Naive thymus-derived CD8-positive, alpha-beta T cell (primary cell): ENCODE results near the gene ATXN2. TPM values are rescaled to one million over a fixed set of nuclear protein-coding genes. Genes with fewer than 3 reads are reported as not detected.
A peak's percentile ranks its signal among the peaks of the same experiment; 100 is the strongest.

Experiments used
- ATAC-seq, 2 donors: fragments of 150-1000 bp; cut with Tn5 transposase in 1 of 2; sonication (Bioruptor Pico), chemical (Tn5 transposase) in 1 of 2; 1 replicate in 1 of 2; 2 replicates in 1 of 2; pipeline ENCODE4 v1.10.0; 2021; ENCODE audit warnings: mild to moderate bottlenecking in 2 of 2, moderate library complexity in 2 of 2
- POLR2A ChIA-PET: fragments of 350-600 bp; sonication (Branson Sonifier 250); formaldehyde crosslinking; loops from one replicate; lab custom pipeline; 2021; ENCODE audit warnings: antibody characterized with exemption; lab: Charles Lee
- DNase-seq, 10 donors: peaks; one replicate each; pipeline versions ENCODE4 v3.0.0 to v3.0.0-alpha.2; 2020 to 2022
- H3K27ac Mint-ChIP-seq, 10 donors: one replicate each; pipeline ENCODE4 v1.8.0; 2020 to 2022; ENCODE audit warnings: mild to moderate bottlenecking in 10 of 10, mixed read lengths in 10 of 10, moderate library complexity in 4 of 10, inconsistent platforms in 1 of 10
- H3K27me3 Mint-ChIP-seq, 5 donors: one replicate each; pipeline ENCODE4 v1.8.0; 2021 to 2022; ENCODE audit warnings: mixed read lengths in 5 of 5
- H3K36me3 Mint-ChIP-seq, 3 donors: one replicate each; pipeline ENCODE4 v1.8.0; 2020 to 2022; ENCODE audit warnings: mixed read lengths in 3 of 3, mild to moderate bottlenecking in 2 of 3, inconsistent platforms in 1 of 3
- H3K4me1 Mint-ChIP-seq, 4 donors: one replicate each; pipeline ENCODE4 v1.8.0; 2021 to 2022; ENCODE audit warnings: mixed read lengths in 4 of 4
- H3K4me3 Mint-ChIP-seq, 10 donors: one replicate each; pipeline ENCODE4 v1.8.0; 2020 to 2022; ENCODE audit warnings: mild to moderate bottlenecking in 10 of 10, mixed read lengths in 10 of 10, moderate library complexity in 6 of 10, inconsistent platforms in 1 of 10
- H3K9me3 Mint-ChIP-seq, 9 donors: one replicate each; pipeline ENCODE4 v1.8.0; 2020 to 2022; ENCODE audit warnings: mixed read lengths in 9 of 9, mild to moderate bottlenecking in 3 of 9, inconsistent platforms in 1 of 9, moderate library complexity in 1 of 9
- polyA plus RNA-seq, 3 donors: library from polyadenylated mRNA; unstranded; fragments of 300-500 nt; fragmentation: Illumina TruSeq; gene quantifications; one replicate each; pipeline ENCODE4 v1.2.3, GENCODE V29; 2021
- total RNA-seq, 8 experiments: library from RNA in 2 of 8; stranded (reverse) in 2 of 8; gene quantifications; one replicate each; pipeline ENCODE4 v1.2.3 and lab custom pipeline; 2021 to 2026

ATXN2 gene
- total and polyA plus RNA-seq, 5 experiments from 2014 or later: 14.5 to 63.0 (median 27.4) TPM

DNA sequence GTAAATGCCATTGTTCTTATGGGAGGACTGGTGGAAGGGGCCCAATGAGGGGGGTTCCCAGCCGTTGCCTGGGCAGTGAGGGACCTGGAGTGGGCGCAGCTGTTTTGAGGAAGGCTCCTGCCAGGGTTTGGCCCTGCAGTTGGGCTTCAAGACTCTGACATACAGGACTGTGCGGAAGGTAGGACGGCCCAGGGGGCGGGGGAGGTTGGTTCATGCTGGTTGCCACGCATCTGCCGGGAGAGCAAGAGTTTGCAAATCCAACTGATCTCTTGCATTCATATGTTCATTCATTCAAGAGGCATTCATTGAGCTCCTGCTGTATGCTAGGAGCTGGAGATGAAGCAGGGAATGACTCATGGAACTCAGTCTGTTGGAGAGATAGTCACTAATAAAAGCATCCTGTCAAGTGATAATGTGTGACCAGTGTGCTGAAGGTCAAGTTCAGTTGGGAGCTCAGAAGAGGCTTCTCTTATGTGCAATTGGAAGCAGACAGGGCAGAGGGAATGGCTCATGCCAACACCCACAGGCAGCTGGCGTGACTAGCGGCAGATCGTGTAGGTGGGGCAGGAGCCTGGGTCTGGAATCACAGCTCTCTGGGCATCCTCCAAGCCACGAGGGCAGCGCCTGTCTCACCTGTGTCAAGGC lies 185.6 kb downstream of the ATXN2 start:
- Mint-ChIP-seq H3K4me1 (peaks cover 37 to 75% (median 72%) of the 10 kb centered on the region in 4 donors), H3K9me3 (no peaks in the 10 kb centered on the region), H3K36me3 (peaks cover 0 to 18% (median 1%) of the 10 kb centered on the region in 3 donors), H3K27ac (peak overlapping the region in 9 of 10 donors; percentile 41 to 95 (median 80)), H3K27me3 (no peaks in the 10 kb centered on the region), H3K4me3 (peak overlapping the region in 5 of 10 donors; percentile 18 to 65 (median 45))
- ATAC-seq (no peak), DNase-seq (no peak)
- POLR2A ChIA-PET: interaction anchor here (0.7 to 11.8 kb wide), 4 partner anchors 9 to 22 kb away, joined by 3 to 106 read pairs (median 6); no protein-coding TSS in a partner anchor

DNA sequence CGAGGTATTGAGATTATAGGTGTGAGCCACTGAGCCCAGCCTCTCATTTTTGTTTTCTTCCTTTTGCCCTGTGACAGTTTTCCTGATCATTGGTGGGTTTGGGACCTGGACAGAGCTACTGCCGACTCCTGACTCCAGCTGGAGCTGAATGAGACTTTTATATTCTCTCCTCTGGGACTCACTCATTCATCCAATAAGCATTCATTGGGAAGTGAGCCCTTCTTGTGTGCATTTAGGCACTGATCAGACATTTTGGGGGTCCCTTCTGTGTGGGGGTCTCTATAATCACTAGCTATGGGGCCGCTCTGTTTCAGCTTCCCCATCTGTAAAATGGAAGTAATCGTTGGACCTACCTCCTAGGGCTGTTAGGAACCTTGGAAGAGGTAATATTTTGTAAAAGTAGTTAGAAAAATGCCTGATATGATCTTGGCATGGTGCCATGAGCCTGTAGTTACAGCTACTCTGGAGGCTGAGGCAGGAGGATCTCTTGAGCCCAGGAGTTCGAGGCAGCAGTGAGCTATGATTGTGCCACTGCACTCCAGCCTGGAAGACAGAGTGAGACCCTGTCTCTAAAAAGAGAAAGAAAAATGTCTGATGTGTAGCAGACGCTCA lies 186.2 kb downstream of the ATXN2 start:
- POLR2A ChIA-PET: interaction anchor here (0.7 to 11.8 kb wide), 6 partner anchors 8 to 32 kb away, joined by 3 to 106 read pairs (median 8); no protein-coding TSS in a partner anchor
- Mint-ChIP-seq H3K9me3 (no peaks in the 10 kb centered on the region), H3K4me3 (peak overlapping the region in 7 of 10 donors; percentile 45 to 86 (median 67))

DNA sequence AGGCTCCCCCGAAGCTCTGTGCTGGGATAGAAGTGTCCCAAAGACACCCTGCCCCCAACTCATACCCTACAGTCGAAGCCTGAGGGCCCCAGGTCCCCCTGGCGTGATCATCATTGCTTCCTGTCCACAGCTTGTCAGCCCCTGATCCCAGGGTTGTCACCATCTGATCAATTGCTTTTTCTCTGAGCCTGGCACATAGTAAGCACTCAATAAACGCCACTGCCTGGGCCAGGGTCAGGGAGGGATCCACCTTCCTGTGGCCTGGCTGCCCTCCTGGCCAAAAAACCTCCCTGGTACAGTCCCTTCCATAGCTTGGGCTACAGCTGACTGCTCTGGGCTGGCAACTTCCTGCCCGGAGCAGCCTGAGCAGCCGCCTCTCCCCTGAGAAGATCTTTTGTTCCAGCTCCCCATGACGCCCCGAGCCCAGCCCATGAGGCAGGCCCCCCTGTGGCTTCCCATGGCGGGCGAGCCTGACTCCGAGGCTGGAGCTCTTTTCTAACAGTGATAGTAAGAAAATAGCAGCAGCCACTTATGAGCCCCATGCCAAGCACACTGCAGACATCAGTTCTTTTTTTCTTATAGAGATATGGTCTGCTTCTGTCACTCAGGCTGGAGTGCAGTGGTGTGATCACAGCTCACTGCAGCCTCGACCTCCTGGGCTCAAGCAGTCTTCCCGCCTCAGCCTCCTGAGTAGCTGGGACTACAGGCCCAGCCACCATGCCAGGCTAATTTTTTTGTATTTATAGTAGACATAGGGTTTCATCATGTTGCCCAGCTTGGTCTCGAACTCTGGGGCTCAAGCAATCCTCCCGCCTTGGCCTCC lies 186.9 kb downstream of the ATXN2 start:
- POLR2A ChIA-PET: interaction anchor here (0.6 to 11.8 kb wide), 6 partner anchors 15 to 822 kb away, joined by 3 to 106 read pairs (median 6); no protein-coding TSS in a partner anchor
- Mint-ChIP-seq H3K4me1 (peaks cover 37 to 88% (median 86%) of the 10 kb centered on the region in 4 donors), H3K27me3 (no peaks in the 10 kb centered on the region), H3K27ac (peak overlapping the region; percentile 75 to 95 (median 91)), H3K4me3 (peak overlapping the region; percentile 36 to 86 (median 76)), H3K36me3 (peaks cover 0 to 18% (median 1%) of the 10 kb centered on the region in 3 donors), H3K9me3 (no peaks in the 10 kb centered on the region)
- ATAC-seq: peak; percentile 48 to 62
- peak in 2 of 10 donors; percentile 16 to 22 for DNase-seq

More for the DNA sequence above, 186.2 kb downstream of the ATXN2 start:
- DNase-seq (no peak), ATAC-seq (no peak)
- H3K27ac Mint-ChIP-seq: peak overlapping the region; percentile 75 to 95 (median 91)
- no peaks in the 10 kb centered on the region for H3K27me3 Mint-ChIP-seq
- peaks cover 37 to 81% (median 79%) of the 10 kb centered on the region in 4 donors for H3K4me1 Mint-ChIP-seq
- peaks cover 0 to 18% (median 1%) of the 10 kb centered on the region in 3 donors for H3K36me3 Mint-ChIP-seq

DNA sequence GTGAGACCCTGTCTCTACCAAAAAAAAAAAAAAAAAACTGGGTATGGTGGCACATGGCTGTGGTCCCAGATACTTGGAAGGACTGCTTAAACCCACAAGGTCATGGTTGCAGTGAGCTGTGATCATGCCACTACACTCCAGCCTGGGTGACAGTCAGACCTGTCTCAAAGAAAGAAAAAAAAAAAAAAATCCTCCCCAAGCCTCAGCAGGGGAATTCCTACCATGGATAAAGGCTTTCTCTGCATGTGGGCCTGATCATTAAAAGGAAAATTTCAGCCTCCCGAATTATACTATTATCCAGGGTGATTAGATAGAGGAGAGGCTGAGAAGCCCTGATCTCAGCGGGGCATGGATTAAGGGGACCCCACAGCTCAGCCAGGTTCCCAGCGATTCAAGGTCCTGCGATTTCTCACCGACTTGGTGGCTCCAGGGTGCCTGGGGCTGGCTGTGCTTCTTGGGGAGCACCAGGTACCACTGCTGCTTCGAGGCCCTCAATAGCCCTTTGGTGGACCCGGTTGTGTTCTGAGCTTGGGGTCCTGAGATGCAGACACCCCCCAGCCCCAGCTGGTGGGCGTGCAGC lies 187.8 kb downstream of the ATXN2 start:
- peaks cover 0 to 12% (median 0%) of the 10 kb centered on the region in 3 donors for H3K36me3 Mint-ChIP-seq
- H3K4me3 Mint-ChIP-seq: peak overlapping the region in 6 of 10 donors; percentile 14 to 81 (median 22)
- peak overlapping the region in 9 of 10 donors; percentile 4 to 94 (median 71) for H3K27ac Mint-ChIP-seq
- no peaks in the 10 kb centered on the region for H3K27me3 Mint-ChIP-seq
- DNase-seq (no peak), ATAC-seq (no peak)
- H3K4me1 Mint-ChIP-seq: peaks cover 38 to 88% (median 84%) of the 10 kb centered on the region in 4 donors
- H3K9me3 Mint-ChIP-seq: no peaks in the 10 kb centered on the region
- POLR2A ChIA-PET: interaction anchor here (0.6 to 11.8 kb wide), 6 partner anchors 16 to 821 kb away, joined by 3 to 106 read pairs (median 6); no protein-coding TSS in a partner anchor

DNA sequence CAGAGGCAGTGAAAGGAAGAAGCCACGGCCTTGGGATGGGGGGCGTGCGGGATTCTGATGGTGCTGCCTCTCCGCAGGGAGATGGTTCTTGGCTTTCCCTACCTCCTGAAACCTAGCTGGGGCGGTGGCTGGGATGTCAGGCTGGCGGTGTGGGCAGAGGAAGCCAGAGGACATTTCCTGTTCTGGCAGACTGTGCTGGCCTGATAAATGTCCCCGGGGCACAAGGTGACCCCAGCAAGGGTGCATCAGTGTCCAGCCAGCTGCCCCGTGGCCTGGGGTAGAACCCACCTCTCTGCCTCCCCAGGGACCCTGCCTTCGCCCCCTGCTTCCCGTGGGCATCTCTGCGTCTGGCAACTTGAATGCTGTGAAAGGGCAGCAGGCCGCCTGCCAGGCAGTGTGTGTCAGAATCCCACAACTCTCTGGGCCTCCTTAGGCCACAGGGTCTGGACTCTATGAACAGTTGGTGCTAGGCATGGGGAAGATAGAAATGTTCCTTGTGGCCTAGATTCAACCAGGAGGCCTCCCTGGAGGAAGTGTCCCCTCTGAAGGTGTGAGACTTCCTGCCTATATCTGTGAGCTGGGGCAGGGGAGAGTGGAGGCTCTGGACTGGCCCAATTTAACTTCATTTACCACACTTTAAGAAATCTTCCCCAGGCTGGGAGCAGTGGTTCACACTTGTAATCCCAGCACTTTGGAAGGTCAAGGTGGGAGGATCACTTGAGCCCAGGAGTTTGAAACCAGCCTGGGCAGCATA lies 188.5 kb downstream of the ATXN2 start:
- no peaks in the 10 kb centered on the region for H3K27me3 Mint-ChIP-seq
- peak overlapping the region in 9 of 10 donors; percentile 11 to 94 (median 43) for H3K27ac Mint-ChIP-seq
- peak overlapping the region in 7 of 10 donors; percentile 44 to 81 (median 57) for H3K4me3 Mint-ChIP-seq
- DNase-seq: no peak
- POLR2A ChIA-PET: interaction anchor here (2.1 to 11.8 kb wide), 2 partner anchors 17 to 24 kb away, joined by 9 to 106 read pairs; no protein-coding TSS in a partner anchor
- peaks cover 0 to 8% (median 0%) of the 10 kb centered on the region in 3 donors for H3K36me3 Mint-ChIP-seq
- no peak for ATAC-seq
- H3K4me1 Mint-ChIP-seq: peaks cover 39 to 84% (median 82%) of the 10 kb centered on the region in 4 donors
- H3K9me3 Mint-ChIP-seq: no peaks in the 10 kb centered on the region

DNA sequence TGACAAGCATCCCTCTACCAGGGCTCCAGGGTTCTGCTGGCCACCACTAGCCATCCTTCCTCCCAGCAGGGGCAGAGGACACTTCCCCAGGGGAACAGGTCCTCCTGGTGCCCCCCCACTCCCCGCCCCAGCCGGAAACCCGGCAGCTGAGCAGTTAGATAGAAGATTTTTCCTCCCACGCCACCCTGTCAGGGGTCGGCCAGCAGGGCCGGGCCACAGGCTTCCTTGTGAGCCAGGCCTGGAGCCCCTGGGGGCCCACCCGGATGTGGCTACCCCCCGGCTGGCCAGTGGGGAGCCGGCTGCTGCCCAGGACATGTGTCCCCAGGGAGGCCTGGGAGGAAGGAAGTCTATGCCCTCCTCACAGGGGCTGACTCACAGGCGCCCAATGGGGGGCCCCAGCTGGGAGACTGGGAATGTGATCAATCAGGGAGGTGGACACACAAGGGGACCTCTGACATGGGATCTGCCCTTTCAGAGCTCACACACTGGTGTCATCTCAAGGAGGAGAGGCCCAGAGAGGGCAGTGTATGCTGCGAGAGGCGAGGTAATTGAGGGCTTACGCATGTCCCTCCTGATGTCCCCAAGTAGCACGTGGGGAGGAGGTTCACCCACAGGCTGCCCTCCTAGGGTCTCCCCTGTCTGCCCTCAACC lies 189.2 kb downstream of the ATXN2 start:
- ATAC-seq: no peak
- Mint-ChIP-seq H3K9me3 (no peaks in the 10 kb centered on the region), H3K4me1 (peaks cover 35 to 83% (median 80%) of the 10 kb centered on the region in 4 donors), H3K27me3 (no peaks in the 10 kb centered on the region), H3K36me3 (peaks cover 0 to 5% (median 0%) of the 10 kb centered on the region in 3 donors), H3K4me3 (peak overlapping the region in 9 of 10 donors; percentile 41 to 93 (median 67)), H3K27ac (peak overlapping the region in 6 of 10 donors; percentile 15 to 94 (median 74))
- DNase-seq: peak in 4 of 10 donors; percentile 11 to 67 (median 42)
- POLR2A ChIA-PET: interaction anchor here (1.3 to 11.8 kb wide), 4 partner anchors 18 to 40 kb away, joined by 3 to 106 read pairs (median 8); no protein-coding TSS in a partner anchor

DNA sequence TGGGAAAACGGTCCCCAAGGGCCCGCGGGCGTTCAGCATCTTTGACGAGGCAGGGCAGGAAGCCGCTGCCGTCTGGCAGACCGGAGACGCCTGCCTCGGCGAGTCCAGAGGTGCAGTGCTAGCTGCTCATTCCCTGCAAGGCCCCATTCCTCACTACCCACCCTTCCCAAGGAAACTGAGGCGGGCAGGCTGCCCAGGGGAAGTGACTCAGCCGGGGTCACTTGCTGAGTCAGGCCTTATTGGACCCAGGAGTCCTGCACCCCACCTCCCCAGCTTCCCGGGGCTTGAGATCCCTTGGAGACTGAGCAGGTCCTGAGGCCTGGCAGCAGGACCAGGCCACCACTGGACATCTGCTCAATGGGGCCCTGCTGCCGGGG lies 189.7 kb downstream of the ATXN2 start:
- H3K36me3 Mint-ChIP-seq: peaks cover 0 to 3% (median 0%) of the 10 kb centered on the region in 3 donors
- no peaks in the 10 kb centered on the region for H3K9me3 Mint-ChIP-seq
- H3K4me3 Mint-ChIP-seq: peak overlapping the region; percentile 53 to 93 (median 66)
- peaks cover 35 to 83% (median 81%) of the 10 kb centered on the region in 4 donors for H3K4me1 Mint-ChIP-seq
- no peak for ATAC-seq
- POLR2A ChIA-PET: interaction anchor here (1.3 to 11.8 kb wide), 4 partner anchors 18 to 40 kb away, joined by 3 to 106 read pairs (median 8); no protein-coding TSS in a partner anchor
- DNase-seq: no peak
- no peaks in the 10 kb centered on the region for H3K27me3 Mint-ChIP-seq
- peak overlapping the region; percentile 27 to 94 (median 88) for H3K27ac Mint-ChIP-seq

DNA sequence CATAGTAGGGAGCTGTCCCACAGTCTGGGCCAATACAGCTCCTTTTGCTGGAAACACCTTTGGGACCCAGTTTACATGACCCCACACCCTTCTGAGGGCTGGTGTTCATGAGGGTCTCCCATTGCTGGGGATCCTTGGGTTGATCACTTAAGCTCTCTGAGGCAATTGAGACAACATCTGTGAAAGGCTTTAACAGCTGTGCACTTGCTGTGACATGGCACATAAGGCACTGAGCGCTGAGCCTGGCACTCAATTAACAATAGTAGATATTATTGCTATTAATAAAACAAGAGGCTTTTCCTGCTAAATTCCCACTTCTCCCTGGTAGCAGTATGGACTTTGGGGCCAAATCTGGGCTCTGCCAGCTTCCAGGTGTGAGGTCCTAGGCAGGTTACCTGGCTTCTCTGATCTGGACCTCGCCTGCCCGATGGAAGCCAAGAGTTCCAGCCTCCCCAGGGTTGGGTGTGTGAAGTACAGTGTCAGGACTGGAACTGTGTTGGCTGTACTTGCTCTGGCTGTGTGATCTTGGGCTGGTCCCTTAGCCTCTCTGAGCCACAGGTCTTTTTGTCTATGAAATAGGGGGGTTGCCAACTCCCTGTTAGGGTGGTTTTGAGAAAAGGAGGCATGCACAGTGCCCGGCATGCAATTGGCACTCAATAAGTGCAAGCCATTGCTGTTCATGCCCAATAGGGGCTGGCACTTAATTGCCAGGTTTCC lies 190.3 kb downstream of the ATXN2 start:
- Mint-ChIP-seq H3K36me3 (peaks cover 0 to 3% (median 0%) of the 10 kb centered on the region in 3 donors), H3K27ac (peak overlapping the region; percentile 27 to 94 (median 88))

DNA sequence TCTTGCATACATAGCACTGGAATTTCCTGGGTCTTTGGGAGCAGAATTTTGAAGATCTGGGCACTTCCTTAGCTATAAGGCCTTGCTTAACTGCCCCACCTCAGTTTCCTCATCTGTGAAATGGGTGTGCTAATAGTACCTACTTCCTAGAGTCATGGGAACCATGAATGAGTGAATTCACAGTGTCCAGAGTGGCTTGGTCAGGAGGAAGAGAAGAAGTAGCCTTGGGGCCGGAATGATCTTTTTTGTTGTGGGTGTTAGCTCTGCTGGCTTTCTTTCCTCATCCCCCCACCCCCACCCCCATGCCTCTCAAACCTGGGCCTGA lies 191.0 kb downstream of the ATXN2 start:
- Mint-ChIP-seq H3K4me3 (peak overlapping the region; percentile 81 to 94 (median 88)), H3K27me3 (no peaks in the 10 kb centered on the region), H3K4me1 (peaks cover 33 to 84% (median 81%) of the 10 kb centered on the region in 4 donors), H3K27ac (peak overlapping the region in 9 of 10 donors; percentile 53 to 94 (median 75)), H3K9me3 (no peaks in the 10 kb centered on the region), H3K36me3 (no peaks in the 10 kb centered on the region)
- POLR2A ChIA-PET: interaction anchor here (1.5 to 11.8 kb wide), 4 partner anchors 20 to 41 kb away, joined by 4 to 106 read pairs (median 8); no protein-coding TSS in a partner anchor
- no peak for DNase-seq
- ATAC-seq: no peak

More for the DNA sequence above, 190.3 kb downstream of the ATXN2 start:
- POLR2A ChIA-PET: interaction anchor here (0.5 to 11.8 kb wide), 6 partner anchors 19 to 71 kb away, joined by 3 to 106 read pairs (median 5); no protein-coding TSS in a partner anchor
- Mint-ChIP-seq H3K4me3 (peak overlapping the region; percentile 53 to 94 (median 66)), H3K4me1 (peaks cover 39 to 84% (median 82%) of the 10 kb centered on the region in 4 donors), H3K27me3 (no peaks in the 10 kb centered on the region), H3K9me3 (no peaks in the 10 kb centered on the region)
- ATAC-seq (no peak), DNase-seq (no peak)
